H1 (cell line): ENCODE measurements around the gene RFX2. TPM values are rescaled to one million over a fixed set of nuclear protein-coding genes. Genes with fewer than 3 reads are reported as not detected.
A peak's percentile ranks its signal among the peaks of the same experiment; 100 is the strongest.

Source experiments
- CTCF ChIA-PET: fragments of 300-600 bp; sonication (Branson Sonifier 250); formaldehyde crosslinking; loops from one replicate; lab custom pipeline; 2021; ENCODE audit not compliant: partially characterized antibody; lab: Charles Lee
- POLR2A ChIA-PET: fragments of 300-600 bp; sonication (Branson Sonifier 250); formaldehyde crosslinking; loops from one replicate; lab custom pipeline; 2021; ENCODE audit warnings: inconsistent platforms; ENCODE audit not compliant: partially characterized antibody; lab: Charles Lee
- DNase-seq, 2 experiments: peaks; one replicate each; pipeline versions ENCODE4 v3.0.0 to v3.0.0-alpha.2; 2010 to 2022; ENCODE audit warnings: low spot score in 2 of 2, low read depth in 1 of 2, mixed read lengths in 1 of 2
- FAIRE-seq: peaks from 2 replicates; lab custom pipeline; 2011; peaks lifted over from hg19 to GRCh38; lab: Jason Lieb, UNC
- H2AFZ ChIP-seq: 2 replicates; pipeline ENCODE4 v1.8.1; 2012; ENCODE audit warnings: low read length, inconsistent platforms
- H2AK5ac ChIP-seq: 2 replicates; pipeline ENCODE4 v1.6.1; 2013; ENCODE audit warnings: low read depth, low read length
- H2BK120ac ChIP-seq: replicated peaks from 2 replicates; pipeline ENCODE3; 2013; ENCODE audit warnings: low read depth, low read length, inconsistent platforms
- H2BK12ac ChIP-seq: 2 replicates; pipeline ENCODE4 v1.6.1; 2013; ENCODE audit warnings: low read depth, low read length
- H2BK15ac ChIP-seq: 2 replicates; pipeline ENCODE4 v1.6.1; 2013; ENCODE audit warnings: low read length
- H2BK20ac ChIP-seq: 2 replicates; pipeline ENCODE4 v1.6.1; 2013; ENCODE audit warnings: low read length
- H2BK5ac ChIP-seq: 2 replicates; pipeline ENCODE4 v1.6.1; 2013; ENCODE audit warnings: low read depth, low read length
- H3K14ac ChIP-seq: 2 replicates; pipeline ENCODE4 v1.6.1; 2013; ENCODE audit warnings: inconsistent platforms; ENCODE audit not compliant: insufficient read length
- H3K18ac ChIP-seq: 2 replicates; pipeline ENCODE4 v1.6.1; 2013; ENCODE audit warnings: low read length; ENCODE audit errors: extremely low read depth
- H3K23ac ChIP-seq: 2 replicates; pipeline ENCODE4 v1.6.1; 2013; ENCODE audit warnings: inconsistent platforms; ENCODE audit not compliant: insufficient read length
- H3K23me2 ChIP-seq: 2 replicates; pipeline ENCODE4 v1.6.1; 2013; ENCODE audit warnings: low read depth, low read length
- H3K27ac ChIP-seq: 2 replicates; pipeline ENCODE4 v1.6.1; 2011; ENCODE audit warnings: low read depth, low read length, inconsistent platforms
- H3K27me3 ChIP-seq, 4 experiments: replicated peaks in 1 of 4; 1 replicate in 1 of 4; 2 replicates in 3 of 4; pipeline versions ENCODE4 v1.6.1 to v1.8.1; 2011 to 2013; ENCODE audit warnings: low read length in 3 of 4, mild to moderate bottlenecking in 3 of 4, inconsistent platforms in 2 of 4, mixed read lengths in 2 of 4, moderate library complexity in 1 of 4; ENCODE audit not compliant: control insufficient read depth in 3 of 4, insufficient read depth in 3 of 4; ENCODE audit errors: extremely low read depth in 1 of 4
- H3K36me3 ChIP-seq, 4 experiments: 2 replicates each; pipeline versions ENCODE4 v1.6.1 to v1.8.1; 2011 to 2013; ENCODE audit warnings: mild to moderate bottlenecking in 4 of 4, low read length in 3 of 4, moderate library complexity in 2 of 4, control low read depth in 1 of 4, inconsistent platforms in 1 of 4; ENCODE audit not compliant: insufficient read depth in 4 of 4, control insufficient read depth in 2 of 4
- H3K4ac ChIP-seq: replicated peaks from 2 replicates; pipeline ENCODE3; 2013; ENCODE audit warnings: low read length, low read depth, mixed read lengths, inconsistent platforms; ENCODE audit not compliant: insufficient read length
- H3K4me1 ChIP-seq, 4 experiments: replicated peaks in 1 of 4; 1 replicate in 1 of 4; 2 replicates in 3 of 4; pipeline versions ENCODE4 v1.6.1 to v1.8.1; 2011 to 2013; ENCODE audit warnings: low read length in 3 of 4, inconsistent platforms in 2 of 4, mixed read lengths in 1 of 4; ENCODE audit not compliant: insufficient read depth in 4 of 4, control insufficient read depth in 3 of 4
- H3K4me2 ChIP-seq, 2 experiments: 2 replicates each; pipeline versions ENCODE4 v1.6.1 to v1.8.1; 2011 to 2013; ENCODE audit warnings: low read depth in 2 of 2, low read length in 2 of 2, control low read depth in 1 of 2, inconsistent platforms in 1 of 2, mild to moderate bottlenecking in 1 of 2; ENCODE audit not compliant: insufficient read depth in 1 of 2
- H3K4me3 ChIP-seq, 4 experiments: fragments of 200-600, 300-600 bp in 1 of 4; sonication (generic), shearing (Covaris generic), sonication (Bioruptor Twin) in 1 of 4; 2 replicates each; pipeline versions ENCODE4 v1.5.1 to v1.8.1; 2011 to 2016; ENCODE audit warnings: low read length in 4 of 4, low read depth in 3 of 4, control low read depth in 2 of 4, inconsistent platforms in 2 of 4, mild to moderate bottlenecking in 2 of 4, mixed read lengths in 1 of 4, moderate library complexity in 1 of 4; ENCODE audit not compliant: insufficient read depth in 2 of 4; ENCODE audit errors: extremely low read depth in 1 of 4
- H3K56ac ChIP-seq: replicated peaks from 2 replicates; pipeline ENCODE3; 2013; ENCODE audit warnings: low read depth, mild to moderate bottlenecking, mixed read lengths, low read length, inconsistent platforms; ENCODE audit not compliant: insufficient read length
- H3K79me1 ChIP-seq: 2 replicates; pipeline ENCODE4 v1.6.1; 2013; ENCODE audit warnings: low read depth, low read length, control low read depth
- H3K79me2 ChIP-seq, 2 experiments: 2 replicates each; pipeline versions ENCODE4 v1.6.1 to v1.8.1; 2012 to 2013; ENCODE audit warnings: low read length in 2 of 2, mild to moderate bottlenecking in 2 of 2, inconsistent platforms in 1 of 2; ENCODE audit not compliant: insufficient read depth in 2 of 2, control insufficient read depth in 1 of 2
- H3K9ac ChIP-seq, 4 experiments: replicated peaks in 1 of 4; 1 replicate in 1 of 4; 2 replicates in 3 of 4; pipeline versions ENCODE4 v1.6.1 to v1.8.1; 2011 to 2013; ENCODE audit warnings: low read depth in 3 of 4, low read length in 3 of 4, control low read depth in 2 of 4, mild to moderate bottlenecking in 2 of 4, moderate library complexity in 2 of 4, inconsistent platforms in 1 of 4; ENCODE audit errors: extremely low read depth in 1 of 4
- H3K9me3 ChIP-seq, 2 experiments: 2 replicates each; pipeline versions ENCODE4 v1.6.1 to v1.8.1; 2012 to 2013; ENCODE audit warnings: mild to moderate bottlenecking in 2 of 2, moderate library complexity in 2 of 2, control low read depth in 1 of 2, inconsistent platforms in 1 of 2, low read depth in 1 of 2, low read length in 1 of 2, mixed read lengths in 1 of 2; ENCODE audit not compliant: insufficient read depth in 2 of 2
- H4K20me1 ChIP-seq, 2 experiments: replicated peaks in 1 of 2; 2 replicates each; pipeline versions ENCODE3 to v1.8.1; 2011 to 2013; ENCODE audit warnings: inconsistent platforms in 2 of 2, low read length in 2 of 2, mild to moderate bottlenecking in 1 of 2; ENCODE audit not compliant: insufficient read depth in 2 of 2, control insufficient read depth in 1 of 2
- H4K5ac ChIP-seq: 2 replicates; pipeline ENCODE4 v1.6.1; 2013; ENCODE audit warnings: low read length, low read depth, mixed read lengths, inconsistent platforms; ENCODE audit not compliant: insufficient read length
- H4K8ac ChIP-seq: 2 replicates; pipeline ENCODE4 v1.8.0; 2013; ENCODE audit warnings: mild to moderate bottlenecking, moderate library complexity, low read length, inconsistent platforms; ENCODE audit not compliant: insufficient read depth; ENCODE audit errors: extremely low read depth
- H4K91ac ChIP-seq: replicated peaks from 2 replicates; pipeline ENCODE3; 2013; ENCODE audit warnings: low read length, mixed read lengths, inconsistent platforms; ENCODE audit not compliant: insufficient read length
- BCL11A ChIP-seq, 2 experiments: IDR thresholded peaks; one replicate each; pipeline ENCODE4 v1.6.1; 2011; ENCODE audit warnings: low read depth in 2 of 2, low read length in 2 of 2, mild to moderate bottlenecking in 2 of 2
- CHD2 ChIP-seq: IDR thresholded peaks from 2 replicates; pipeline ENCODE4 v1.6.1; 2012; ENCODE audit warnings: low read length, improper control_type of control experiment
- EP300 ChIP-seq, 2 experiments: IDR thresholded peaks; 1 replicate in 1 of 2; 2 replicates in 1 of 2; pipeline ENCODE4 v1.6.1; 2011 to 2012; ENCODE audit warnings: low read depth in 2 of 2, low read length in 2 of 2, mild to moderate bottlenecking in 2 of 2, borderline replicate concordance in 1 of 2, inconsistent platforms in 1 of 2, moderate library complexity in 1 of 2
- EZH2 ChIP-seq: fragments of 200-600 bp; sonication (generic); IDR thresholded peaks from 2 replicates; pipeline ENCODE4 v1.7.1; 2012; ENCODE audit warnings: low read depth, mild to moderate bottlenecking, moderate library complexity, low read length, inconsistent platforms; ENCODE audit not compliant: severe bottlenecking
- GTF2F1 ChIP-seq: IDR thresholded peaks from 2 replicates; pipeline ENCODE4 v1.6.1; 2012; ENCODE audit warnings: low read depth, low read length, improper control_type of control experiment, borderline replicate concordance
- SP1 ChIP-seq: IDR thresholded peaks from 2 replicates; pipeline ENCODE4 v1.6.1; 2011; ENCODE audit warnings: low read depth, low read length
- SUZ12 ChIP-seq: fragments of 200-600 bp; sonication (generic); IDR thresholded peaks from 2 replicates; pipeline ENCODE4 v1.6.1; 2012; ENCODE audit warnings: mild to moderate bottlenecking, inconsistent platforms, low read length, moderate library complexity, mixed read lengths
- TCF12 ChIP-seq: IDR thresholded peaks from 2 replicates; pipeline ENCODE4 v1.6.1; 2011; ENCODE audit warnings: low read depth, mild to moderate bottlenecking, low read length
- WGBS, 2 experiments: shearing (Covaris generic) in 1 of 2; methylation state at CpG; one replicate each; pipeline versions ENCODE4 v1.1.6 to v1.1.7; 2013 to 2015; ENCODE audit warnings: low lambda C conversion rate in 2 of 2, mixed read lengths in 2 of 2, inconsistent platforms in 1 of 2, low coverage in 1 of 2, missing lambda C conversion rate in 1 of 2; ENCODE audit not compliant: insufficient replicate concordance in 2 of 2, insufficient coverage in 1 of 2, insufficient read length in 1 of 2; ENCODE audit errors: extremely low coverage in 1 of 2, missing lambda C conversion rate in 1 of 2; 5-methylcytosine and 5-hydroxymethylcytosine counted together
- polyA plus RNA-seq, 7 experiments: library from polyadenylated mRNA; depleted of rRNA in 3 of 7; stranded (reverse) in 5 of 7; unstranded in 2 of 7; fragments of >200 nt in 5 of 7; fragments of 200-250 nt in 2 of 7; gene quantifications; 1 replicate in 5 of 7; 2 replicates in 1 of 7; 4 replicates in 1 of 7; pipeline versions ENCODE4 v1.2.1 to v1.2.3, GENCODE V29; 2011 to 2013; ENCODE audit warnings: missing spikeins in 2 of 7, mixed read lengths in 2 of 7
- total RNA-seq: library from RNA; stranded (reverse); fragmentation: NEBNext Ultra II Directional; extraction: Animal tissue kit (Norgen Biotek cat#: 25700); gene quantifications from 2 replicates; pipeline ENCODE4 v1.2.1, GENCODE V29; 2021

Gene RFX2
- total and polyA plus RNA-seq, 2 of the 8 experiments (the other 6 are each of a cell fraction or from before 2014, with no cell fraction given) = 4.8 to 5.3 TPM

DNA sequence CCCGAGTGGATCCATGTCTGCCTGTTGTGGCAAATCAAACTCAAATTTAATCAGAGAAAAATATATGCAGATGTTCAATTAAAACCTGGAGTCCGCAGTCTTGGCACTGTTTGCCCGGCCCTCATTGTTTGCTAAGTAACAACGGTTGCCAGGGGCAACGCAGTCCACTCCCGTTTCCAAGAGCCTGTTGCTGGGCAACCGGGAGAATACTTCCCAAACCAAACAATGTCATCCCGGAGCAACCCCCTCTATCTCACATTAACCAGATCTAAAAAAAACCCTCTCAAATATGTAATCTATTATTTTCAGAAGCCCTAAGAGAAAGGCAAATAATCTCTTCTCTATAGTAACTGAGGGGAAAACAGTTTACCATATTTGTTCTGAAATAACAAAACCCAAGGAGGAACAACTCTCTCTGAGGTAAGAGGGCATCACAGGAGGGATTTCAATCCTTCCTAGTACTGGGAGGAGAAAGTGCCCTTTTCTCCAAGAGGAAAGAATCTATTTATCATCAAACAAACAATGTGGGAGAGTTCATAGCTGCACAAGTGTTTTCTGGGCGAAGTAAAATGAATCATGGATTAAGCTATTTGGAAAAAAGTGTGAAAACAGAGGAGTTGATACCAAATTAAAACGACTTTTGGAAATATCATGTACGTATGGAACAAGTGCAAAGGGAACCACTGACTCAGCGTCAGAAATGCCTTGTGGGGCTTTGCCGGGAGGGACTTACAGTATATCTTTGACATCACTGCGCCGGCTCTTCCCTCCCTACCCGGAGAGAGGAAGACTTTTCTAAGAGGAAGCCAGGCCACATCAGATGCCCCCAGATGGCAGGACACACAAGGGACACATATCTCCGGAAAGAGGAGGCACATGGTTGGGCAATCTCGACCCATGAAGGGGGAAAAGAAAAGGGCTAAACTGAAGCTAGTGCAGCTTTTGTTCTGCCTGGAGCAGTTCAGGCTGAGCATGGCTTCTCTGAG, 43.3 kb downstream of the RFX2 start:
- peak overlapping the region; percentile 90; the same call in 1 of the 2 replicates for H2AK5ac ChIP-seq
- peaks cover 4% of the 10 kb centered on the region; the same call in 1 of the 2 replicates for H3K23me2 ChIP-seq
- H2AFZ ChIP-seq = no peak overlapping the region
- DNase-seq (peak in 1 of 2 experiments; percentile 68), FAIRE-seq (peak; percentile 55)
- H3K36me3 ChIP-seq = no peaks in the 10 kb centered on the region
- H3K79me2 ChIP-seq = no peaks in the 10 kb centered on the region
- H2BK12ac ChIP-seq = peak overlapping the region; percentile 94; the same call in 1 of the 2 replicates
- peaks cover 2% of the 10 kb centered on the region in 2 experiments for H4K20me1 ChIP-seq
- H3K18ac ChIP-seq = no peak overlapping the region
- WGBS, 2 experiments = 58% methylated on average over 18 of the region's 18 CpGs; no CpG with 5 or more reads in 1 of the 2 experiments
- peak overlapping the region; percentile 71; the same call in 1 of the 2 replicates for H4K8ac ChIP-seq
- CTCF ChIA-PET = interaction anchor here (0.8 to 1.3 kb wide), 2 partner anchors 10 to 58 kb away, joined by 3 read pairs; no protein-coding TSS in a partner anchor
- no peak overlapping the region for H2BK15ac ChIP-seq
- no peaks in the 10 kb centered on the region for H3K27me3 ChIP-seq
- peak overlapping the region; percentile 80; the same call in 1 of the 2 replicates for H3K27ac ChIP-seq
- no peaks in the 10 kb centered on the region for H3K79me1 ChIP-seq
- H3K56ac ChIP-seq = no peak overlapping the region
- H2BK20ac ChIP-seq = no peak overlapping the region
- H3K9me3 ChIP-seq = no peaks in the 10 kb centered on the region
- no peak overlapping the region for H4K5ac ChIP-seq
- no peak overlapping the region for H3K4ac ChIP-seq
- peak overlapping the region in 1 of 2 experiments; percentile 37; a peak in 1 of 4 replicates for H3K4me2 ChIP-seq
- no peak overlapping the region for H4K91ac ChIP-seq
- H3K4me1 ChIP-seq = peaks cover 3 to 6% (median 4%) of the 10 kb centered on the region in 4 experiments; a peak in 6 of 7 replicates
- no peak overlapping the region for H3K4me3 ChIP-seq
- POLR2A ChIA-PET = no interaction called here
- H3K23ac ChIP-seq = no peak overlapping the region
- no peak overlapping the region for H3K14ac ChIP-seq
- H3K9ac ChIP-seq = peak overlapping the region in 3 of 4 experiments; percentile 56 to 69 (median 67); a peak in 4 of 7 replicates
- H2BK5ac ChIP-seq = no peak overlapping the region; the same call in 1 of the 2 replicates
- no peak overlapping the region for H2BK120ac ChIP-seq
- no peak for TF ChIP-seq TCF12
- peak; percentile 73 for TF ChIP-seq SP1
- no peak for TF ChIP-seq EZH2
- TF ChIP-seq CHD2 = peak; percentile 15; the same call in 1 of the 2 replicates
- TF ChIP-seq BCL11A (IDR thresholded peaks at IDR 0.05; ENCODE audit: low read depth in 2 of 2, low read length in 2 of 2) = no peak
- peak; percentile 53 to 92 for TF ChIP-seq EP300 (IDR thresholded peaks at IDR 0.05; ENCODE audit: borderline replicate concordance in 1 of 2, low read depth in 2 of 2, low read length in 2 of 2)
- no peak for TF ChIP-seq SUZ12
- no peak for TF ChIP-seq GTF2F1
